GM21528 (cell line): ENCODE data around the gene DROSHA.
"Not testable (repeated sequence)": the region's sequence is repeated elsewhere in the genome, so short reads cannot be mapped to it uniquely, and the experiment has no call there.

Experiments used
- ATAC-seq: cut with Tn5 transposase; IDR thresholded peaks from one replicate; pipeline ENCODE4 v1.9.1; 2021; ENCODE audit warnings: mild to moderate bottlenecking, moderate library complexity; ENCODE audit not compliant: unreplicated experiment, low FRiP score

DROSHA gene, protein sequence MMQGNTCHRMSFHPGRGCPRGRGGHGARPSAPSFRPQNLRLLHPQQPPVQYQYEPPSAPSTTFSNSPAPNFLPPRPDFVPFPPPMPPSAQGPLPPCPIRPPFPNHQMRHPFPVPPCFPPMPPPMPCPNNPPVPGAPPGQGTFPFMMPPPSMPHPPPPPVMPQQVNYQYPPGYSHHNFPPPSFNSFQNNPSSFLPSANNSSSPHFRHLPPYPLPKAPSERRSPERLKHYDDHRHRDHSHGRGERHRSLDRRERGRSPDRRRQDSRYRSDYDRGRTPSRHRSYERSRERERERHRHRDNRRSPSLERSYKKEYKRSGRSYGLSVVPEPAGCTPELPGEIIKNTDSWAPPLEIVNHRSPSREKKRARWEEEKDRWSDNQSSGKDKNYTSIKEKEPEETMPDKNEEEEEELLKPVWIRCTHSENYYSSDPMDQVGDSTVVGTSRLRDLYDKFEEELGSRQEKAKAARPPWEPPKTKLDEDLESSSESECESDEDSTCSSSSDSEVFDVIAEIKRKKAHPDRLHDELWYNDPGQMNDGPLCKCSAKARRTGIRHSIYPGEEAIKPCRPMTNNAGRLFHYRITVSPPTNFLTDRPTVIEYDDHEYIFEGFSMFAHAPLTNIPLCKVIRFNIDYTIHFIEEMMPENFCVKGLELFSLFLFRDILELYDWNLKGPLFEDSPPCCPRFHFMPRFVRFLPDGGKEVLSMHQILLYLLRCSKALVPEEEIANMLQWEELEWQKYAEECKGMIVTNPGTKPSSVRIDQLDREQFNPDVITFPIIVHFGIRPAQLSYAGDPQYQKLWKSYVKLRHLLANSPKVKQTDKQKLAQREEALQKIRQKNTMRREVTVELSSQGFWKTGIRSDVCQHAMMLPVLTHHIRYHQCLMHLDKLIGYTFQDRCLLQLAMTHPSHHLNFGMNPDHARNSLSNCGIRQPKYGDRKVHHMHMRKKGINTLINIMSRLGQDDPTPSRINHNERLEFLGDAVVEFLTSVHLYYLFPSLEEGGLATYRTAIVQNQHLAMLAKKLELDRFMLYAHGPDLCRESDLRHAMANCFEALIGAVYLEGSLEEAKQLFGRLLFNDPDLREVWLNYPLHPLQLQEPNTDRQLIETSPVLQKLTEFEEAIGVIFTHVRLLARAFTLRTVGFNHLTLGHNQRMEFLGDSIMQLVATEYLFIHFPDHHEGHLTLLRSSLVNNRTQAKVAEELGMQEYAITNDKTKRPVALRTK (N-terminal part only)

DNA sequence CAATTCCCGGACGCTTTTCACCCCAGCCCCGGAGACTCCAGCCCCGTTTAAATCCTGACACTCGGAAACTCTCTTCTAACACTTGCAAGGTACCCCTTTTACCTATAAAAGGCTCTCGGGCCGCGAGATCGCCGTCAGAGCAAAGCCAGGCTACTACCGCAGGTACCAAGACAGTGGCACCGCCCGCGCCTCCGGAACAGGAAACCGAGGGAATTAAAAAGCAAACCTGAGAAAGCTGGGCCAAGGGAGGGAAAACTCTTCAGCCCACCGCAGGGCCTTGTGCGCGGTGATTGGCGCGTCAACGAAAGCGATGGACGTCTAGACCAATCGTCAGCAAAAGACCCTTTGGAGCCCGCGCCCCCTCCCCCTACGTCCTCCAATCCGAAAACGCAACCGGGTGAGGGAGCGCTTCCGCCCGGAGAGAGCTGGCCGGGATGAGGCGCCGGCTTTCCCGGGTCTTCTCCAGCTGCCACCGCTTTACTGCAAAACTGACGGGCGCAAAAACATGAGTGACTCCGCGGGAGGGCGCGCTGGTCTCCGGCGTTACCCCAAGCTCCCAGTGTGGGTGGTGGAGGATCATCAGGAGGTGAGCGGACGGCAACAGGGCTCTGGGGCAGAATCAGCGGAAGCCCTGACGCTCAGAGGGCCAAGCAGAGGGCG is at the start of gene DROSHA, which contains the start of gene C5orf22:
DROSHA (minus strand) TSS at position 206 of the 660 bp plus-strand sequence. CDS start 3,034 bp downstream, outside the sequence.
C5orf22 (plus strand) TSS at position 414 of the 660 bp plus-strand sequence; CDS start at position 506, 92 bp downstream.
- ATAC-seq = peak; percentile 94

DNA sequence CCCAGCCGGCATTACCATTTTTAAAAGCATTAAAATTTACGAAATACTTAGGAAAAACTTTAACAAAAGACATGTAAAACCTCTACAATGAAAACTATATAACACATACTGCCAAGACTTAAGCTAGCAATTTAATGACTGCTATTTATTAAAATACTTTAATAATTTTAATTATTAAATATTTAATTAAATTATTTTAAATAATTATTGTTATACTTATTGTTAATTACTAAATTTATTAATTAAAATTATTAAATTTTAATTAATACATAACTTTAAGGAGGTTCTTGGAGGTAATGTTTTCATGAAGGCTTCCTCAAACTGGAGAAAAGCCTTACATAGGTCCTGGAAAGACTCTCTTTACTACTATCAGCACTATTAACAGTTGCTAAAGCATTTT is 47.7 kb upstream of the DROSHA start:
- ATAC-seq = no peak

- ATAC-seq = no peak
These were observed 45.5 kb upstream of the DROSHA start for GRCh38 chr5:31577438-31577837.

DNA sequence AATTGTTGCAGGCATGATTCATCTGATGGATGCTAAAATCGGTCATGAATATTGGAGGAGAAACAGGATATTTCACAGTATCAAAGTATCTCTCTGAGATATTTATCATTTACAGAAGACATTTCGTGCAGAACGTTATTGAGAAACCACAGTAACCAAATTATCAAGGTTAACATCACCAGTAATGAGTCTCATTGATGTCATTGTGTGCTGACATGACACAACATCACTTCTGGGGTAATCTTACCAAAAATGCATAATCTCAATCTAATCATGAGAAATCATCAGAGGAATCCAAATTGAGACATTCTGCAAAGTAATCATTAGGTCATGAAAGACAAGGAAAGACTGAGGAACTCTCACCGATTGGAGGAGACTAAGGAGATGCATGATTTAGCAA is 42.9 kb upstream of the DROSHA start:
- no peak for ATAC-seq

- ATAC-seq = no peak
These were observed 41.7 kb upstream of the DROSHA start for GRCh38 chr5:31573494-31574142.

DNA sequence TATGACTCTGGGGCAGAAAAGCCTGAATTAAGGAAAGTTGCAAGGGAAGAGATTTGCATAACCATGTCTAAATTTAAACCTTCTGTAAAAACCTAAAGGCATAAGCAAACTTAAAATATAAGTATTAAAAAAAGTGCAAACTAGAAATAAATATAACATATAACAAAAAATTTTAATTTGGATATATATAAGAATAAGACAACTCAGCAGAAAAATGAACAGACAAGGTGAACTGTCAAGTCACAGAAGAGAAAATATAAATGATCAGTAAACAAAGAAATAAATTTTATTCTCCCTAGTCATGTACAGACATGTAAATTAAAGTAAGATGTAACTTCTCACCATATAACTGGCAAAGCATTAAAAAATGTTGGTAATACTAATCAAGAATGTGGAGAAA is 37.2 kb upstream of the DROSHA start:
- no peak for ATAC-seq

DNA sequence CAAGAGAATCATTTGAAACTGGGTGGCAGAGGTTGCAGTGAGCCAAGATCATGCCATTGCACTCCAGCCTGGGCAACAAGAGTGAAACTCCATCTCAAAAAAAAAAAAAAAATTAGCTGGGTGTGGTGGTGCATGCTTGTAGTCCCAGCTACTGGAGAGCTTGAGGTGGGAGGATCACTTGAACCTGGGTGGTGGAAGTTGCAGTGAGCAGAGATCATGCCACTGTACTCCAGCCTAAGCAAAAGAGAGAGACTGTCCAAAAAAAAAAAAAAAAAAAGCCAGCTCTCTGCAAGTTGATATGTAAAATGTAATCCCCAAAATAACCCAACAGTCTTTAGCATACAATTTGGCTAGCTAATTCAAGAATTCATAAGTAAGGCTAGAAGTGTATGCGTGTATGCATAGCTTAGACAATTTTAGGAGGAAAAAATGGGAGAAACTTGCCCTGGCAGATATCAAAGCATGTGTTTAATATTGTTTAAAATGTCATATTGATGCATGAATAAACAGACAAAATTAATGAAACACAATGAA is 36.5 kb upstream of the DROSHA start:
- ATAC-seq = no peak

DNA sequence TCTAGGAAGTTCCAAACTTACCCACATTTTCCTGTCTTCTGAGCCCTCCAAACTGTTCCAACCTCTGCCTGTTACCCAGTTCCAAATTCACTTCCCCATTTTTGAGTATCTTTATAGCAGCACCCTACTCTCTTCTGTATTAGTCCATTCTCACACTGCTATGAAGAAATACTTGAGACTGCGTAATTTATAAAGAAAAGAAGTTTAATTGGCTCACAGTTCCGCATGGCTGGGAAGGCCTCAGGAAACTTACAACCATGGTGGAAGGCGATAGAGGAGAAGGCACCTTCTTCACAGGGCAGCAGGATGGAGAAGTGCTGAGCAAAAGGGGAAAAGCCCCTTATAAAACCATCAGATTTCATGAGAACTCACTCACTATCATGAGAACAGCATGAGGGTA is 34.5 kb upstream of the DROSHA start:
- ATAC-seq = not testable (repeated sequence)

DNA sequence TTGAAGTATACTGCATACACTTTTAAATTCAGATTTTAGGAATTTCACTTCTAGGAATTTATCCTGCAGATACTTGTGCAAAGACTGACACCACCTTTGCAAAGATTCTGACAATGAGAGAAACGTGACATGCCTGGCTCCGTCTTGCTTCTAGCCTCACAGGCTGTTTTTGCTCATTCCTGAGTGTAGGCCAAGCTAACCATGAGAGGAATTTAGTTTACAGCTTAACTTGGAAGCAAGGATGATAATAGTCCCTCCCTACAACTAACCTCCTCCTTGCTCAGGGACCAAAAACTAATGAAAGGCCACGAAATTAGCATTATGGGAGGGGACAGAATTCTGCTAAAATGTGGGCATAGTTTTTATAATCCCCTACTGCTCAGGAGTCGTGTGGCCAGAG is 31.3 kb upstream of the DROSHA start:
- no peak for ATAC-seq

GRCh38 chr5:31561946-31562345 is 30.1 kb upstream of the DROSHA start:
- ATAC-seq = no peak

DNA sequence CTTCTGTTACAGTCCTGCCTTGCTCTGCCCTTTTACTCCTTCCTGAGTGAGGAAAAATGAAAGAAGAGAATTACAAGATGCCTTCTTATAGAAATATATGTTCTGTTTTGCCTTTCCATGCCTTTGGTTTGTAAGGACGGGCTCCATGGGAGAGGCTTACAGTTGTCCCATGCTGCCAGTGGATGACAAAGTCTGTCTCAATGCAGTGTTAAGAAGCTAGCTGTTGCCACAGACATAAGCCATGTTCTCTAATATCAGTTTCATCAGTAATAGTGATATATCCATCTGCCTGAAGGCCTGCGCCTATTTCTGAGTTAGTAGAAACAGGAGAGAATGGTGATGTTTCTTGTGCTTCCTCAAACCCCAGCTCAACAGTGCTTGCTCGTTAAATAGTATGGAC is 28.0 kb upstream of the DROSHA start:
- no peak for ATAC-seq

- ATAC-seq = no peak
These were observed 24.6 kb upstream of the DROSHA start for GRCh38 chr5:31556461-31556860.

GRCh38 chr5:31554552-31554951 is 22.7 kb upstream of the DROSHA start:
- ATAC-seq = no peak

DNA sequence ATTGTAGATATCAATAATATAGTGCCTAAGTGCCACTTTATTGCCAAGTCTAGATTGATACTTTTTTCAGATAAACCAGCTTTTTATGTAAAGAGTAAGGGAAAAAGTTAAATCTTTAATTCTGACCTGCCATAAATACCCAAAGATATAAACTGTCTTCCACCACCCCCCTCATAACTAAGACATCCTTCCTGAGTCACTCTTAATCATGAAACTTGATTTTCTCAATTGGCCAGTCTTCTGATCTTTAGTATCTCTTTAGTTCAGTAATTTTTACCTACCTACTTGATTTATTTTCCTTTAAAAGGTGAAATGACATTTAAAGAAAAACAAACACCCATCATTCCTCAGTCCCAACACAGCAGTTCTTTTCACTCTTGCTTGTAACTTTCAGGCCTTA is 22.0 kb upstream of the DROSHA start:
- no peak for ATAC-seq

- ATAC-seq = no peak
These were observed 20.0 kb upstream of the DROSHA start for GRCh38 chr5:31551878-31552277.

- ATAC-seq = not testable (repeated sequence)
These were observed 17.2 kb upstream of the DROSHA start for GRCh38 chr5:31549114-31549513.

- no peak for ATAC-seq
These were observed 6.0 kb upstream of the DROSHA start for GRCh38 chr5:31537851-31538250.

DNA sequence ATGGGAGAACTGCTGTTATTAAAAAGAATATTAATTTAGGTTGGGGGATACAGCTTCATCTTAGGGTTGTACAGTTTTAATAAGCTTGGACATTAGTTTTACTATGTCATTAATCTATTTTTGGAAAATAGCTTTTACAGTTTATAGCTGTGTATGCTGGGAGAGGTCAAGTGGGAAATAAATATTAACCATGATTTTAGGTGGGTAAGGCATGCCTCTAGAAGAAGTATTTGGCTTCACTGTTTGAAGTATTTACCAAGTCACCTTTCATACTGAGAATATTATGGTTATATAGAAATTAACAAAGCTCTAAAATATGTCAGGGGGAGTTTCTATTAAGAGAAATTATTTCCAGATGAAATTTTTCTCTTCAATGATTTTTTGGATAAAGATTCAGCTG is 5.5 kb upstream of the DROSHA start:
- no peak for ATAC-seq

- no peak for ATAC-seq
These were observed 5.0 kb upstream of the DROSHA start for GRCh38 chr5:31536873-31537272.
